Psoas muscle (tissue), 8 donors: ENCODE data around the gene HIBADH. TPM values are rescaled to one million over a fixed set of nuclear protein-coding genes. Genes with fewer than 3 reads are reported as not detected.
A peak's percentile ranks its signal among the peaks of the same experiment; 100 is the strongest.

Source experiments
- ATAC-seq, 4 donors: fragments of 200-7000 bp; cut with Tn5 transposase; one replicate each; pipeline ENCODE4 v1.9.1; 2020; ENCODE audit warnings: moderate library complexity in 3 of 4, mild to moderate bottlenecking in 2 of 4
- DNase-seq, 2 donors: peaks; one replicate each; pipeline ENCODE4 v3.0.0-alpha.2; 2020
- H3K27ac ChIP-seq: fragments of 200-600 bp; one replicate; pipeline ENCODE4 v1.8.0; 2022
- H3K27me3 ChIP-seq, 3 donors: fragments of 200-600 bp in 1 of 3; one replicate each; pipeline versions ENCODE4 v1.6.1 to v1.8.0; 2013 to 2022; ENCODE audit warnings: low read length in 2 of 3, mild to moderate bottlenecking in 2 of 3, moderate library complexity in 1 of 3; ENCODE audit not compliant: insufficient read depth in 3 of 3
- H3K36me3 ChIP-seq, 2 donors: fragments of 200-600 bp in 1 of 2; one replicate each; pipeline versions ENCODE4 v1.6.1 to v1.8.0; 2013 to 2022; ENCODE audit warnings: low read depth in 1 of 2, mild to moderate bottlenecking in 1 of 2, moderate library complexity in 1 of 2; ENCODE audit not compliant: insufficient read depth in 1 of 2
- H3K4me1 ChIP-seq: fragments of 200-600 bp; one replicate; pipeline ENCODE4 v1.8.0; 2022
- H3K4me3 ChIP-seq: fragments of 200-600 bp; one replicate; pipeline ENCODE4 v1.8.0; 2022; ENCODE audit warnings: mild to moderate bottlenecking
- H3K9me3 ChIP-seq: fragments of 200-600 bp; one replicate; pipeline ENCODE4 v1.8.0; 2022
- CTCF ChIP-seq: fragments of 200-600 bp; IDR thresholded peaks from one replicate; pipeline ENCODE4 v1.8.0; 2022; ENCODE audit warnings: antibody characterized with exemption
- WGBS, 3 donors: extraction: QIAGEN DNeasy Blood & Tissue Kit; methylation state at CpG; one replicate each; pipeline versions ENCODE4 v1.1.6 to v1.1.7; 2013; 5-methylcytosine and 5-hydroxymethylcytosine counted together
- intact Hi-C, 2 donors: fragments of 100-400 bp; cut with DNase I; formaldehyde crosslinking; loops; one replicate each; pipeline versions ENCODE4 v1.11.0 to v1.14.2; 2022
- polyA plus RNA-seq, 3 donors: library from polyadenylated mRNA; stranded (reverse); fragments of 200-250 nt; gene quantifications; one replicate each; pipeline ENCODE4 v1.2.3, GENCODE V29; 2013
- total RNA-seq, 4 donors: library from RNA; stranded (reverse); fragmentation: NEBNext Ultra II Directional in 2 of 4; extraction: Animal tissue kit (Norgen Biotek cat#: 25700) in 2 of 4; gene quantifications; one replicate each; pipeline versions ENCODE4 v1.2.1 to v1.2.4, GENCODE V29; 2021 to 2023
- donor health status: healthy with polysubstance abuse.
- donor health status: DM: no; HTN: no; CAD: no; lungs with moderate emphysema.
- donor health status: Bipolar disorder and iron deficiency.
- donor health status: healthy.
- donor health status: DM: yes; HTN: yes; CAD: no.
- donor health status: DM: no; HTN: no; CAD: no.
- donor health status: DM: no; HTN: no; CAD: no.
- donor health status: DM: yes; HTN: yes; CAD: no.

The HIBADH gene
- total and polyA plus RNA-seq, 7 donors: 25.2 to 67.7 (median 44.5) TPM

GRCh38 chr7:27520815-27521790 is 141.6 kb downstream of the HIBADH start:
- no peak overlapping the region for H3K4me3 ChIP-seq
- H3K36me3 ChIP-seq: peaks cover 0 to 14% of the 10 kb centered on the region in 2 donors
- DNase-seq (peak; percentile 30 to 64), ATAC-seq (peak; percentile 68 to 94 (median 80))
- 59 to 65% (median 63%) methylated on average over 17 of the region's 17 CpGs for WGBS, 3 donors
- H3K4me1 ChIP-seq: peaks cover 7% of the 10 kb centered on the region
- no peak overlapping the region for H3K27ac ChIP-seq
- no peaks in the 10 kb centered on the region for H3K27me3 ChIP-seq
- TF ChIP-seq CTCF: no peak
- intact Hi-C loops: no loop called here
- H3K9me3 ChIP-seq: no peaks in the 10 kb centered on the region

- 44 to 68% (median 45%) methylated on average over 9 of the region's 9 CpGs for WGBS, 3 donors
- Histone ChIP-seq H3K4me1 (peaks cover 7% of the 10 kb centered on the region), H3K9me3 (no peaks in the 10 kb centered on the region), H3K36me3 (peaks cover 0 to 5% of the 10 kb centered on the region in 2 donors), H3K27ac (no peak overlapping the region), H3K27me3 (no peaks in the 10 kb centered on the region), H3K4me3 (no peak overlapping the region)
- DNase-seq (no peak), ATAC-seq (no peak)
- intact Hi-C loops: no loop called here
- no peak for TF ChIP-seq CTCF
These were observed 142.8 kb downstream of the HIBADH start for GRCh38 chr7:27519793-27520469.

GRCh38 chr7:27518561-27519350 is 143.9 kb downstream of the HIBADH start:
- H3K27ac ChIP-seq: no peak overlapping the region
- intact Hi-C loops: no loop called here
- no peak for TF ChIP-seq CTCF
- WGBS, 3 donors: 61 to 67% (median 63%) methylated on average over 4 of the region's 4 CpGs
- H3K4me3 ChIP-seq: no peak overlapping the region
- peaks cover 7% of the 10 kb centered on the region for H3K4me1 ChIP-seq
- no peaks in the 10 kb centered on the region for H3K27me3 ChIP-seq
- no peaks in the 10 kb centered on the region for H3K9me3 ChIP-seq
- ATAC-seq (no peak), DNase-seq (no peak)
- peaks cover 0 to 5% of the 10 kb centered on the region in 2 donors for H3K36me3 ChIP-seq

GRCh38 chr7:27516421-27516820 is 146.3 kb downstream of the HIBADH start:
- no peaks in the 10 kb centered on the region for H3K36me3 ChIP-seq
- H3K27me3 ChIP-seq: no peaks in the 10 kb centered on the region
- intact Hi-C loops: no loop called here
- no peak overlapping the region for H3K4me3 ChIP-seq
- TF ChIP-seq CTCF: no peak
- H3K27ac ChIP-seq: no peak overlapping the region
- H3K9me3 ChIP-seq: no peaks in the 10 kb centered on the region
- DNase-seq (no peak), ATAC-seq (no peak)
- peaks cover 7% of the 10 kb centered on the region for H3K4me1 ChIP-seq
